HFF-Myc (cell line): ENCODE results near the gene TOM1L2.

Experiments used
- DNase-seq: peaks from one replicate; pipeline ENCODE4 v3.0.0-alpha.2; 2011; ENCODE audit warnings: low read depth; ENCODE audit errors: extremely low read depth
- H3K4me3 ChIP-seq: replicated peaks from 2 replicates; pipeline ENCODE4 v1.5.1; 2011; ENCODE audit warnings: low read depth, mild to moderate bottlenecking, control low read depth, low read length
- TF ChIP-seq, protein P1 (sequence below): IDR thresholded peaks from 2 replicates; pipeline ENCODE4 v1.5.1; 2012; ENCODE audit warnings: mild to moderate bottlenecking, low read depth, low read length, control low read depth; ENCODE audit errors: missing control alignments

Gene TOM1L2

DNA sequence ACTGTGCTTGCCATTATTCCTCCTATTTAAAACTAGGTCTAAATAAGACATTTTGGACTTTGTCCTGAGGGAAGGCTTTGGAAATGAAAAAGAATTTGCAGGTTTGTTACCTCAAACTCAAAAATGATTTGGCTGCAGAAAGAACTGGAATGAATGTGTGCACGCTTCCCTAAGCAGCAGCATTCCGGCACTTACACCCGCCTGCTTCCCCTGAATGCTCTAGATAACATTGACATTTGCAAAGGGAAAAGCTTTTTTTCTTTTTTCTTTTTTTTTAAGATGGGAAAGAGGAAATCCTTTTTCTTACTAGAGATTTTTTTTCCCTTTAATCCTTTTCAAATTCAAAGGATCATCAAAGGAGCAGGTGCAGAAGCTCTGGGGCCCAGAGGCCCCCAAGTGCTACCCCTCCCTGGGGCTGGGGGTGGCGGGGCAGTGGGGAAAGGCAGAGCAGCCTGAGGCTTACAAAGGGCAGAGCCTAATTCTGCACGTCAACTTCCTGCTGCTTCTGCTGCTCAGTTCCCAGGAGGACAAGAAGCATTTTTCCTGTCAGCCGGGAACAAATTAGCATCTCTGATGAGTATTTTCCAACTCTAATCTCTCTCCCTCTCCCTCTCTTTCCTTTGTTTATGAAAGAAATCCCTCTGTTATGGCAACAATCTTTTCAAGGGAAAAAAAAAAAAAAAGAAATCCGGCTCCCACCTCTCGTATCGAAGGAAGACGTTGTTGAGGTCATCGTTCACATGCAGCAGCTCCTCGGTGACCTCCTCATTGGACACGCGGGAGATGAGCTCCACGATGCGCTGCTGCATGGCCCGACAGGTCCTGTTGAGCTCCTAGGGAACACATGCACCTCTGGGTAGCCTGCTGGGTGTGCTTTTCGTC is 103.3 kb downstream of the TOM1L2 start:
- H3K4me3 ChIP-seq: no peak overlapping the region

DNA sequence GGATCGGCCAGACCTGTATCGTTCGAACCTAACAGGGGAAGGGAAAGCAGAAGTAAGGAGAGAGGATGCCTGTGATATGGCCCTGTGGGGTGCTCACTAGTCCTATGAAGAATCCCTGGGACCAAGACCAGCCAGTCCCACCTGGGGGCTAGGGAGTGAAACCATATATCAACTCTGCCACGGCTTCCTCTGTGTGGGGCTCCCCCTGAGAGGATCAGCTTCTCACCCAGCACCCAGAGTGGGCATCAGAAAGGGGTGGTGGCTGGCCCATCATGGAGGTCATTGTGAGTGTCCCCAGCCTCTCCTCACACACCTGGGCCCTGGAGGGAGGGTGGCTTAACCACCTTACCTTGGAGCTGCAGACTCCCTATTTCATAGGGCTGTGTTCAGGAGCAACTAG is 105.3 kb downstream of the TOM1L2 start:
- no peak for DNase-seq
- no peak overlapping the region for H3K4me3 ChIP-seq
- TF ChIP-seq, protein P1, sequence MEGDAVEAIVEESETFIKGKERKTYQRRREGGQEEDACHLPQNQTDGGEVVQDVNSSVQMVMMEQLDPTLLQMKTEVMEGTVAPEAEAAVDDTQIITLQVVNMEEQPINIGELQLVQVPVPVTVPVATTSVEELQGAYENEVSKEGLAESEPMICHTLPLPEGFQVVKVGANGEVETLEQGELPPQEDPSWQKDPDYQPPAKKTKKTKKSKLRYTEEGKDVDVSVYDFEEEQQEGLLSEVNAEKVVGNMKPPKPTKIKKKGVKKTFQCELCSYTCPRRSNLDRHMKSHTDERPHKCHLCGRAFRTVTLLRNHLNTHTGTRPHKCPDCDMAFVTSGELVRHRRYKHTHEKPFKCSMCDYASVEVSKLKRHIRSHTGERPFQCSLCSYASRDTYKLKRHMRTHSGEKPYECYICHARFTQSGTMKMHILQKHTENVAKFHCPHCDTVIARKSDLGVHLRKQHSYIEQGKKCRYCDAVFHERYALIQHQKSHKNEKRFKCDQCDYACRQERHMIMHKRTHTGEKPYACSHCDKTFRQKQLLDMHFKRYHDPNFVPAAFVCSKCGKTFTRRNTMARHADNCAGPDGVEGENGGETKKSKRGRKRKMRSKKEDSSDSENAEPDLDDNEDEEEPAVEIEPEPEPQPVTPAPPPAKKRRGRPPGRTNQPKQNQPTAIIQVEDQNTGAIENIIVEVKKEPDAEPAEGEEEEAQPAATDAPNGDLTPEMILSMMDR: no peak

More for the DNA sequence above, 103.3 kb downstream of the TOM1L2 start:
- TF ChIP-seq, protein P1: no peak
- DNase-seq: no peak

DNA sequence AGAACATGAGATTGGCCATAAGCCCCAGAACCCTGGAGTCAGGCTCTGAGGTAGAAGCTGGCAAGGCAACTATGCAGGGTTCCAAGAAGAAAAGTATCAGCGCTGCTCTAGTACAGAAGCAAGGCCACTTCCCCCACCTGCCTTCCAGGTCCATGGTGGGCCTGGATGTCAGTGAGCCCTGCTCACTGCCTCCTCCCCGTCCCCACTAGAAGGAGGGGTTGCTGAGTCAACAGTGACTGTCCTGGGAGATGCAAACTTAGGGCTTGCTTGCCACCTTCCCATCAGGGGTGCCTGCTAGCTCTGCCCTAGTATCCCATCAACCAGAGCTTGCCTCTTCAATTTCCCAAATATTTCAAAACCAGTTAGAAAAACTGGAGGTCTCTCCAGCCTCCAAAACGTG is 105.8 kb downstream of the TOM1L2 start:
- no peak overlapping the region for H3K4me3 ChIP-seq
- TF ChIP-seq, protein P1: no peak
- no peak for DNase-seq

DNA sequence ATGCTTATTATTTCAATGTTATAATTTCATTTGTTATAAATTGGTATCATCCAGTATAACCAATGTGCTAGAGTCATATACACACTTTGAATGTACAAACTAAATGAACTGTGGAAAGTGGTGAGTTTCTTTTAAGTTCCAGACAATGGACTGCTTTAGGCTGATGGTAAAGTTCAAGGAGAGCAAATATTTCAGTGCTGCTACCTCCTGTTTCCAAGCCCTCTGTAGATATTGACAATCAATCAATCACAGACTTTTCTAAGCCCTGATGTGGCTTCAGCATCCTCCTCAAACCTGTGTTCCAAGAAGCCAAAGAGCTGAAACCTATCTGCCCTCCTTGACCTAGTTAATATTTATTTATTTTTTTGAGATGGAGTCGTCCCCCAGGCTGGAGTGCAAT is 107.2 kb downstream of the TOM1L2 start:
- DNase-seq: no peak
- TF ChIP-seq, protein P1: no peak
- no peak overlapping the region for H3K4me3 ChIP-seq

DNA sequence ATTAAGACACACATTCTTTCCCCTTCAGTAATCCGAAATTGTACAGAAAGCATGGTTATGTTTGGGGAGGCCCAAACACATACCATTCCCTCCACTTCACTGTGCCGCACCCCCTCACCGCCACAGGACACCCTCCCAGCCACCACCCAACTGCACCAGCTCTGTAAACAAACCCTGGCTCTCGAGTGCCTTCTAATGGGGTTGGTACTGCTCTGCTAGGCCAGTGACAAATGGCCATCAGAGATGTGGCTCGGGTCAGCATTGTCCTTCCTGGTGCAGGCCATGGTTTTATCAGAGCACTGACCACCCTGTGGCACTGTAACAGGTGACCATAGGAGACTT is 111.5 kb downstream of the TOM1L2 start:
- TF ChIP-seq, protein P1: no peak
- no peak for DNase-seq
- H3K4me3 ChIP-seq: no peak overlapping the region

DNA sequence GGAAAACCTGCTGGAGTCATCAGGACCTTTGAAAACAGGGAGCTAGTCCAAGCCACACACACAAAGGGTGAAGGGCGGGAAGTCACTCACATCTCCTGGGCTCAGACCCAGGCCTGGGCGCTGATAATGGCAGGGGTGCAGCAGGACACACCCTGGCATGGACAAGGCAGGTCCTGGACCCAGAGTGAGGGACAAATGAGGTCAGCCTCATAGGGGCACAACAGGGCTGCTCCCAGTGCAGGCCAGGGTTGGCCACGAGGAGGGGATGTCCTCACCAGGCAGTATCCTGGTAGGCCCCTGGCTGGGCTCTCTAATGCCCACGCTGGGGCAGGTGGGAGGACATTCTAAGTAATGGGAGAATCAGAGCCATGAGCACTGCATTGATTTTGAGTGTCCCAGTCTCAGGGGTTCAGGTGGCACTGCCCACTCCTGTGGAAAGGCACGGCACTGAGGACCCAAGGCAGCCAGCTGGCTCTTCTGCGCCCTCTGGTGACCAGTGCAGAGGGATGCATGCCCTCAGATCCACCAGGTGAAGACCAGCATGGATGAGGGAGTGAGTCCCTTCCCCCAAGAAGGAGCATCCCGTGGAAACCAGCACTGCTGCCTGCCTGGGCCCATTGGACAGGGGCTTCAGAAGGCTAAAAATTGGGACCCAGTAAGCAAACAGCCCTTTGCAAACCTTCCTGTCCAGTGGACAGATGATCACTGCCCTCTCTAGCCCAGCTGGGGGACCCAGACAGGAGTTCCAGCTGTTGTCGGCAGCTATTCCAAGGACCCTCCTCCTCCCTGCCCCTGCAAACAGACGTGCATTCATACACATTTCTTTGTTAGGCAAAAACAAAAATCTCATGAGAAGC is 112.1 kb downstream of the TOM1L2 start:
- H3K4me3 ChIP-seq: no peak overlapping the region
- TF ChIP-seq, protein P1: peak; percentile 98
- no peak for DNase-seq
